GM12878 (cell line): Measurements from ENCODE around the gene GVQW3. TPM values are rescaled to one million over a fixed set of nuclear protein-coding genes. Genes with fewer than 3 reads are reported as not detected.

Source experiments
- ATAC-seq: fragments of 200-7000 bp; cut with Tn5 transposase; 3 replicates; pipeline ENCODE4 v1.9.1; 2020; ENCODE audit warnings: mild to moderate bottlenecking, moderate library complexity
- BruUV-seq: library from RNA; stranded (reverse); fragments of 400-500 nt; replicated peaks from 2 replicates; lab custom pipeline; 2021; lab: Mats Ljungman, UMichigan
- CTCF ChIA-PET: fragments of 300-600 bp; sonication (Branson Sonifier 250); formaldehyde crosslinking; extraction: SDS; loops from one replicate; lab custom pipeline; 2021; ENCODE audit warnings: inconsistent platforms; lab: Yijun Ruan, JAX
- POLR2A ChIA-PET: fragments of 350-600 bp; formaldehyde crosslinking; extraction: SDS; loops from one replicate; lab custom pipeline; 2021; ENCODE audit warnings: inconsistent platforms; lab: Charles Lee
- RAD21 ChIA-PET: fragments of 300-600 bp; sonication (Branson Sonifier 250); formaldehyde crosslinking; loops from one replicate; lab custom pipeline; 2023; ENCODE audit warnings: antibody characterized with exemption; ENCODE audit not compliant: unreplicated experiment; lab: Charles Lee
- SMC1A ChIA-PET: fragments of 300-600 bp; sonication (Branson Sonifier 250); formaldehyde crosslinking; loops from one replicate; lab custom pipeline; 2023; ENCODE audit not compliant: unreplicated experiment, uncharacterized antibody; lab: Charles Lee
- DNase-seq: peaks from one replicate; pipeline ENCODE4 v3.0.0-alpha.2; 2011; ENCODE audit warnings: low read depth, low spot score
- FAIRE-seq: peaks from 3 replicates; lab custom pipeline; 2011; peaks lifted over from hg19 to GRCh38; lab: Jason Lieb, UNC
- H2AFZ ChIP-seq: 2 replicates; pipeline ENCODE4 v1.6.0; 2011; ENCODE audit warnings: low read depth, low read length, control low read depth; ENCODE audit not compliant: control insufficient read depth
- H3K27ac ChIP-seq: 2 replicates; pipeline ENCODE4 v1.5.1; 2011; ENCODE audit warnings: control low read depth; ENCODE audit not compliant: control insufficient read depth, insufficient read depth
- H3K27me3 ChIP-seq, 2 experiments: replicated peaks in 1 of 2; 2 replicates each; pipeline versions ENCODE4 v1.6.0 to v1.6.1; 2011; ENCODE audit warnings: low read length in 1 of 2; ENCODE audit not compliant: control insufficient read depth in 2 of 2, insufficient read depth in 2 of 2
- H3K36me3 ChIP-seq, 2 experiments: 2 replicates each; pipeline ENCODE4 v1.5.1; 2011; ENCODE audit warnings: low read length in 1 of 2; ENCODE audit not compliant: control insufficient read depth in 2 of 2, insufficient read depth in 2 of 2
- H3K4me1 ChIP-seq: 2 replicates; pipeline ENCODE4 v1.6.1; 2011; ENCODE audit warnings: mild to moderate bottlenecking, low read length, moderate library complexity, mixed read lengths; ENCODE audit not compliant: control insufficient read depth, insufficient read depth
- H3K4me2 ChIP-seq: 2 replicates; pipeline ENCODE4 v1.6.0; 2011; ENCODE audit warnings: control low read depth; ENCODE audit not compliant: control insufficient read depth, insufficient read depth
- H3K4me3 ChIP-seq: fragments of 200-600 bp; sonication (generic); 2 replicates; pipeline ENCODE4 v1.5.1; 2016
- H3K79me2 ChIP-seq: 2 replicates; pipeline ENCODE4 v1.6.0; 2011; ENCODE audit warnings: low read length; ENCODE audit not compliant: control insufficient read depth, insufficient read depth
- H3K9ac ChIP-seq: 2 replicates; pipeline ENCODE4 v1.8.0; 2011; ENCODE audit warnings: low read length, control low read depth, mixed read lengths; ENCODE audit not compliant: control insufficient read depth, insufficient read depth
- H3K9me3 ChIP-seq: replicated peaks from 3 replicates; pipeline ENCODE4 v1.5.1; 2011; ENCODE audit warnings: mild to moderate bottlenecking, low read length; ENCODE audit not compliant: control insufficient read depth, insufficient read depth
- H4K20me1 ChIP-seq: 2 replicates; pipeline ENCODE4 v1.6.0; 2011; ENCODE audit not compliant: control insufficient read depth, insufficient read depth
- EP300 ChIP-seq, 2 experiments: fragments of 150-350 bp in 1 of 2; IDR thresholded peaks; 2 replicates each; pipeline ENCODE4 v1.6.1; 2011 to 2012; ENCODE audit warnings: low read depth in 2 of 2, low read length in 2 of 2, borderline replicate concordance in 1 of 2, improper control_type of control experiment in 1 of 2, inconsistent platforms in 1 of 2; ENCODE audit not compliant: control insufficient read depth in 1 of 2
- HCFC1 ChIP-seq: fragments of 150-350 bp; IDR thresholded peaks from 2 replicates; pipeline ENCODE4 v1.6.1; 2014; ENCODE audit warnings: low read length
- IKZF2 ChIP-seq, 2 experiments: fragments of 450-650 bp; IDR thresholded peaks; 2 replicates each; pipeline ENCODE4 v1.6.1; 2017; ENCODE audit warnings: mild to moderate bottlenecking in 2 of 2, moderate library complexity in 2 of 2
- LARP7 ChIP-seq: fragments of 450-650 bp; IDR thresholded peaks from 2 replicates; pipeline ENCODE4 v1.6.1; 2017; ENCODE audit warnings: mild to moderate bottlenecking
- MYC ChIP-seq: IDR thresholded peaks from 2 replicates; pipeline ENCODE4 v1.6.1; 2011; ENCODE audit warnings: mild to moderate bottlenecking, low read length, moderate library complexity, inconsistent platforms; ENCODE audit not compliant: insufficient read depth, insufficient replicate concordance, insufficient read length, severe bottlenecking
- PML ChIP-seq: IDR thresholded peaks from 2 replicates; pipeline ENCODE4 v1.6.1; 2012; ENCODE audit warnings: low read length, inconsistent platforms
- SPI1 ChIP-seq: IDR thresholded peaks from 2 replicates; pipeline ENCODE4 v1.6.1; 2011; ENCODE audit warnings: low read depth, mild to moderate bottlenecking, low read length, moderate library complexity, borderline replicate concordance; ENCODE audit not compliant: insufficient read depth
- SREBF1 ChIP-seq: IDR thresholded peaks from 2 replicates; pipeline ENCODE4 v1.6.1; 2012; ENCODE audit warnings: mild to moderate bottlenecking, low read length
- YBX1 ChIP-seq: fragments of 450-650 bp; IDR thresholded peaks from 2 replicates; pipeline ENCODE4 v1.6.1; 2016; ENCODE audit warnings: antibody characterized with exemption
- YY1 ChIP-seq: IDR thresholded peaks from 2 replicates; pipeline ENCODE4 v1.6.1; 2011; ENCODE audit warnings: low read depth, mild to moderate bottlenecking, low read length
- ZNF24 ChIP-seq: fragments of 450-650 bp; IDR thresholded peaks from 2 replicates; pipeline ENCODE4 v1.6.1; 2017; ENCODE audit warnings: antibody characterized with exemption, mild to moderate bottlenecking
- ZNF274 ChIP-seq: IDR thresholded peaks from one replicate; pipeline ENCODE4 v1.8.0; 2011; ENCODE audit not compliant: insufficient read length, insufficient read depth
- ZNF622 ChIP-seq: fragments of 450-650 bp; IDR thresholded peaks from 2 replicates; pipeline ENCODE4 v1.6.1; 2017; ENCODE audit warnings: mild to moderate bottlenecking, inconsistent platforms
- WGBS: methylation state at CpG from one replicate; pipeline ENCODE4 v1.1.6; 2016; ENCODE audit warnings: low lambda C conversion rate; ENCODE audit not compliant: insufficient replicate concordance, insufficient coverage; ENCODE audit errors: missing lambda C conversion rate; 5-methylcytosine and 5-hydroxymethylcytosine counted together
- in situ Hi-C: fragments of 300-500 bp; cut with MboI; formaldehyde crosslinking; loops from 9 replicates; pipeline ENCODE4 v1.14.3; 2018; ENCODE audit warnings: mixed read lengths
- intact Hi-C: fragments of 100-400 bp; cut with micrococcal nuclease; formaldehyde crosslinking; loops from one replicate; pipeline ENCODE4 v1.14.2; 2022; ENCODE audit not compliant: unreplicated experiment
- polyA plus RNA-seq, 11 experiments: library from polyadenylated mRNA; depleted of rRNA in 4 of 11; unstranded in 6 of 11; stranded (reverse) in 5 of 11; fragments of >200 nt; fragmentation: Nextera tagmentation in 4 of 11; fragmentation: Illumina TruSeq in 1 of 11; extraction: Ambion mirVana in 4 of 11; extraction: Trizol in 1 of 11; gene quantifications; 1 replicate in 1 of 11; 2 replicates in 10 of 11; pipeline versions ENCODE4 v1.2.1 to v1.2.3, GENCODE V29; 2011 to 2016; ENCODE audit warnings: inconsistent platforms in 2 of 11, missing spikeins in 2 of 11, low read depth in 1 of 11
- total RNA-seq, 4 experiments: library from RNA; depleted of rRNA in 3 of 4; stranded (reverse); fragments of >200 nt in 3 of 4; fragmentation: Illumina TruSeq in 1 of 4; extraction: Trizol in 1 of 4; gene quantifications; 2 replicates each; pipeline versions ENCODE4 v1.2.1 to v1.2.3, GENCODE V29; 2013 to 2021
- TF ChIP-seq, protein P1 (sequence below): fragments of 450-650 bp; IDR thresholded peaks from 2 replicates; pipeline ENCODE4 v1.6.1; 2017; ENCODE audit warnings: low read depth, mild to moderate bottlenecking, moderate library complexity
- TF ChIP-seq, protein P2 (sequence below): fragments of 150-350 bp; IDR thresholded peaks from 2 replicates; pipeline ENCODE4 v1.6.1; 2014; ENCODE audit warnings: mild to moderate bottlenecking, low read depth, low read length
- TF ChIP-seq, protein P3 (sequence below), 3 experiments: IDR thresholded peaks in 2 of 3; conservative IDR thresholded peaks in 1 of 3; 2 replicates each; pipeline ENCODE4 v1.5.1; 2011; ENCODE audit warnings: low read depth in 3 of 3, low read length in 3 of 3, mild to moderate bottlenecking in 3 of 3, control low read depth in 2 of 3, moderate library complexity in 2 of 3, inconsistent platforms in 1 of 3, mixed read lengths in 1 of 3; ENCODE audit not compliant: control insufficient read depth in 2 of 3, insufficient read depth in 1 of 3; ENCODE audit errors: extremely low read depth in 1 of 3

The GVQW3 gene
- total and polyA plus RNA-seq, 10 of the 15 experiments (the other 5 are each of a cell fraction or from before 2014, with no cell fraction given): 0.13 to 3.3 (median 1.7) TPM

DNA sequence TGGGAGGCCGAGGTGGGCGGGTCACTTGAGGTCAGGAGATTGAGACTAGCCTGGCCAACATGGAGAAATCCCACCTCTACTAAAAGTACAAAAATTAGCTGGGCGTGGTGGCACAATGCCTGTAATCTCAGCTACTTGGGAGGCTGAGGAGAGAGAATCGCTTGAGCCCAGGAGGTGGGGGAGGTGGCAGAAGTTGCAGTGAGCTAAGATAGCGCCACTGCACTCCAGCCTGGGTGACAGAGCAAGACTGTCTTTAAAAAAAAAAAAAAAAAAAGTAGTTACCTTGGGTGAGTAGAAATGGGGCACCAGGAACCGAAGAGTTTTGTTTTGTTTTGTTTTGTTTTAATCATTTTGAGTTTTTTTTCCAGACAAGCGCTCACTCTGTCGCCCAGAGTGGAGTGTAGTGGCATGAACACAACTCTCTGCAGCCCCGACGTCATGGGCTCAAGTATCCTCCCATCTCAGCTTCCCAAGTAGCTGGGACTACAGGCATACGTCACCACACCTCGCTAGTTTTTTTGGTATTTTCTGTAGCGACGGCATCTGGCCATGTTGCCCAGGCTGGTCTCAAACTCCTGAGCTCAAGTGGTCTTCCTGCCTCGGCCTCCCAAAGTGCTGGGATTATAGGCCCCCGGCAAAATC is 16.0 kb upstream of the GVQW3 start (continued):
- TF ChIP-seq SPI1: no peak
- TF ChIP-seq, protein P1, sequence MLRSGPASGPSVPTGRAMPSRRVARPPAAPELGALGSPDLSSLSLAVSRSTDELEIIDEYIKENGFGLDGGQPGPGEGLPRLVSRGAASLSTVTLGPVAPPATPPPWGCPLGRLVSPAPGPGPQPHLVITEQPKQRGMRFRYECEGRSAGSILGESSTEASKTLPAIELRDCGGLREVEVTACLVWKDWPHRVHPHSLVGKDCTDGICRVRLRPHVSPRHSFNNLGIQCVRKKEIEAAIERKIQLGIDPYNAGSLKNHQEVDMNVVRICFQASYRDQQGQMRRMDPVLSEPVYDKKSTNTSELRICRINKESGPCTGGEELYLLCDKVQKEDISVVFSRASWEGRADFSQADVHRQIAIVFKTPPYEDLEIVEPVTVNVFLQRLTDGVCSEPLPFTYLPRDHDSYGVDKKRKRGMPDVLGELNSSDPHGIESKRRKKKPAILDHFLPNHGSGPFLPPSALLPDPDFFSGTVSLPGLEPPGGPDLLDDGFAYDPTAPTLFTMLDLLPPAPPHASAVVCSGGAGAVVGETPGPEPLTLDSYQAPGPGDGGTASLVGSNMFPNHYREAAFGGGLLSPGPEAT: no peak
- TF ChIP-seq ZNF24: no peak
- no peak for TF ChIP-seq YBX1
- TF ChIP-seq ZNF622: no peak
- TF ChIP-seq HCFC1: no peak

DNA sequence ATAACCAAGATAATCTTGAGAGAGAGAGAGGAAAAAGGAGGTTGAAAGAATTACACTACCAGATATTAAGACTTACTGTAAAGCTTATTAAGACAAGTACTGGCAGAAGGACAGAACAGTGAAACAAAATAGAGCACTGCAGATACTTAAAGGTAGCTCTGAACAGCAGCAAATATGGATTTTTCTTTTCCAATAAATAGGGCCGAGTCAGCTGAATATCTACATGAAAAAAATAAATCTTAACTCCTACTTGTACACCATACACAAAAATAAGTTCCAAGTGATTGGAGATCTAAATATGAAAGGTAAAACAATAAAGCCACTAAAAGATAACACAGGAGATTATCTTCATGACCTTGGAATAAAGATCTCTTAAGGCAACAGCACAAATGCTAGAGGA is 12.6 kb upstream of the GVQW3 start:
- Histone ChIP-seq H3K9me3 (no peaks in the 10 kb centered on the region), H3K9ac (no peak overlapping the region), H2AFZ (no peak overlapping the region), H3K4me1 (no peaks in the 10 kb centered on the region), H3K36me3 (no peaks in the 10 kb centered on the region), H3K79me2 (no peaks in the 10 kb centered on the region; the same call in 1 of the 2 replicates), H3K4me3 (no peak overlapping the region), H3K27ac (no peak overlapping the region), H4K20me1 (peaks cover 2% of the 10 kb centered on the region; the same call in 1 of the 2 replicates), H3K4me2 (no peak overlapping the region), H3K27me3 (no peaks in the 10 kb centered on the region)
- ChIA-PET RAD21 (no interaction called here), POLR2A (no interaction called here), CTCF (no interaction called here), SMC1A (no interaction called here)
- FAIRE-seq: no peak
- no peak for ATAC-seq
- WGBS: 89% methylated on average over 1 of the region's 1 CpG
- intact Hi-C loops (no loop called here), in situ Hi-C loops (no loop called here)
- no TSS peak for BruUV-seq
- DNase-seq: no peak
- no peak for TF ChIP-seq LARP7
- TF ChIP-seq IKZF2 (IDR thresholded peaks at IDR 0.05): no peak
- TF ChIP-seq YY1: no peak
- no peak for TF ChIP-seq MYC
- no peak for TF ChIP-seq SREBF1
- TF ChIP-seq, protein P2, sequence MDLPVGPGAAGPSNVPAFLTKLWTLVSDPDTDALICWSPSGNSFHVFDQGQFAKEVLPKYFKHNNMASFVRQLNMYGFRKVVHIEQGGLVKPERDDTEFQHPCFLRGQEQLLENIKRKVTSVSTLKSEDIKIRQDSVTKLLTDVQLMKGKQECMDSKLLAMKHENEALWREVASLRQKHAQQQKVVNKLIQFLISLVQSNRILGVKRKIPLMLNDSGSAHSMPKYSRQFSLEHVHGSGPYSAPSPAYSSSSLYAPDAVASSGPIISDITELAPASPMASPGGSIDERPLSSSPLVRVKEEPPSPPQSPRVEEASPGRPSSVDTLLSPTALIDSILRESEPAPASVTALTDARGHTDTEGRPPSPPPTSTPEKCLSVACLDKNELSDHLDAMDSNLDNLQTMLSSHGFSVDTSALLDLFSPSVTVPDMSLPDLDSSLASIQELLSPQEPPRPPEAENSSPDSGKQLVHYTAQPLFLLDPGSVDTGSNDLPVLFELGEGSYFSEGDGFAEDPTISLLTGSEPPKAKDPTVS: no peak
- no peak for TF ChIP-seq EP300 (IDR thresholded peaks at IDR 0.05; ENCODE audit: borderline replicate concordance in 1 of 2, control insufficient read depth in 1 of 2, low read depth in 2 of 2, low read length in 2 of 2)
- no peak for TF ChIP-seq PML
- TF ChIP-seq ZNF274: no peak
- TF ChIP-seq, protein P3, sequence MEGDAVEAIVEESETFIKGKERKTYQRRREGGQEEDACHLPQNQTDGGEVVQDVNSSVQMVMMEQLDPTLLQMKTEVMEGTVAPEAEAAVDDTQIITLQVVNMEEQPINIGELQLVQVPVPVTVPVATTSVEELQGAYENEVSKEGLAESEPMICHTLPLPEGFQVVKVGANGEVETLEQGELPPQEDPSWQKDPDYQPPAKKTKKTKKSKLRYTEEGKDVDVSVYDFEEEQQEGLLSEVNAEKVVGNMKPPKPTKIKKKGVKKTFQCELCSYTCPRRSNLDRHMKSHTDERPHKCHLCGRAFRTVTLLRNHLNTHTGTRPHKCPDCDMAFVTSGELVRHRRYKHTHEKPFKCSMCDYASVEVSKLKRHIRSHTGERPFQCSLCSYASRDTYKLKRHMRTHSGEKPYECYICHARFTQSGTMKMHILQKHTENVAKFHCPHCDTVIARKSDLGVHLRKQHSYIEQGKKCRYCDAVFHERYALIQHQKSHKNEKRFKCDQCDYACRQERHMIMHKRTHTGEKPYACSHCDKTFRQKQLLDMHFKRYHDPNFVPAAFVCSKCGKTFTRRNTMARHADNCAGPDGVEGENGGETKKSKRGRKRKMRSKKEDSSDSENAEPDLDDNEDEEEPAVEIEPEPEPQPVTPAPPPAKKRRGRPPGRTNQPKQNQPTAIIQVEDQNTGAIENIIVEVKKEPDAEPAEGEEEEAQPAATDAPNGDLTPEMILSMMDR (IDR thresholded peaks at IDR 0.05 in 2 of 3, conservative IDR thresholded peaks at IDR 0.05 in 1 of 3; ENCODE audit: control insufficient read depth in 2 of 3, extremely low read depth in 1 of 3, insufficient read depth in 1 of 3, low read depth in 3 of 3, low read length in 3 of 3): no peak
